ENCODE results near the gene TMEM170B. TPM values are rescaled to one million over a fixed set of nuclear protein-coding genes. Genes with fewer than 3 reads are reported as not detected.

Gene TMEM170B
- total RNA-seq, 1 experiment from 2014 or later = 1.0 TPM

- no peak for DNase-seq (ENCODE audit: low read depth, low spot score)
- Histone ChIP-seq H3K9ac (ENCODE audit: low read length) (no peak overlapping the region), H2AFZ (ENCODE audit: low read depth, low read length, poor library complexity, severe bottlenecking) (no peak overlapping the region), H3K36me3 (ENCODE audit: control insufficient read depth in 1 of 2, insufficient read depth in 2 of 2, low read length in 2 of 2) (no peaks in the 10 kb centered on the region), H3K27ac (ENCODE audit: low read depth, low read length) (no peak overlapping the region), H3K4me1 (ENCODE audit: control insufficient read depth in 1 of 2, insufficient read depth in 2 of 2, low read length in 2 of 2) (no peaks in the 10 kb centered on the region), H3K27me3 (ENCODE audit: insufficient read depth, low read length) (no peaks in the 10 kb centered on the region), H3K4me2 (ENCODE audit: low read length) (no peak overlapping the region), H3K9me3 (ENCODE audit: control insufficient read depth in 1 of 2, insufficient read depth in 1 of 2, low read depth in 1 of 2, low read length in 2 of 2) (no peaks in the 10 kb centered on the region), H4K20me1 (ENCODE audit: insufficient read depth) (no peaks in the 10 kb centered on the region), H3K4me3 (replicated peaks in 1 of 2; ENCODE audit: low read depth in 1 of 2, low read length in 2 of 2) (no peak overlapping the region), H3K79me2 (ENCODE audit: insufficient read depth, low read length) (no peaks in the 10 kb centered on the region), H3K9me2 (ENCODE audit: insufficient read depth) (no peaks in the 10 kb centered on the region)
- intact Hi-C loops (cut with micrococcal nuclease) = loop anchor here (10.0 kb wide), 1 partner anchor 1017 kb away; no protein-coding TSS in a partner anchor
- ChIA-PET CTCF (no interaction called here), POLR2A (no interaction called here), RAD21 (ENCODE audit: low non-redundant PET in 1 of 2, low total read pairs in 2 of 2, uncharacterized antibody in 2 of 2, unreplicated experiment in 2 of 2) (no interaction called here)
- BruUV-seq (replicated peaks) = no TSS peak
- TF ChIP-seq ZFX (IDR thresholded peaks at IDR 0.05) (no peak), POLR2A (IDR thresholded peaks at IDR 0.05; ENCODE audit: borderline replicate concordance, extremely low read depth, insufficient read depth, insufficient read length) (no peak), FOSL1 (IDR thresholded peaks at IDR 0.05; ENCODE audit: low read depth) (no peak), SIN3A (IDR thresholded peaks at IDR 0.05; ENCODE audit: low read depth) (no peak), ZBTB33 (IDR thresholded peaks at IDR 0.05; ENCODE audit: extremely low read depth, insufficient replicate concordance, low read length) (no peak), ZNF274 (IDR thresholded peaks at IDR 0.05; ENCODE audit: low read depth, low read length) (no peak), ELF1 (IDR thresholded peaks at IDR 0.05; ENCODE audit: borderline replicate concordance, low read depth) (no peak), POLR2AphosphoS5 (IDR thresholded peaks at IDR 0.05; ENCODE audit: low read depth, low read length) (no peak), SP1 (IDR thresholded peaks at IDR 0.05; ENCODE audit: low read depth) (no peak), CBX3 (IDR thresholded peaks at IDR 0.05; ENCODE audit: low read depth) (no peak), YY1 (IDR thresholded peaks at IDR 0.05; ENCODE audit: extremely low read depth, insufficient replicate concordance, low read depth, low read length) (no peak), TCF7L2 (IDR thresholded peaks at IDR 0.05; ENCODE audit: borderline replicate concordance, extremely low read depth, insufficient read depth, insufficient read length) (no peak), RAD21 (IDR thresholded peaks at IDR 0.05; ENCODE audit: low read depth) (no peak), REST (IDR thresholded peaks at IDR 0.05; ENCODE audit: low read depth) (no peak)
- ATAC-seq = no peak
These were observed 45.7 kb upstream of the TMEM170B start for GRCh38 chr6:11491596-11492463.

Measured in HCT116 (cell line).